Mesothelial cell of epicardium (in vitro differentiated cells): ENCODE data around the gene TTC32. TPM values are rescaled to one million over a fixed set of nuclear protein-coding genes. Genes with fewer than 3 reads are reported as not detected.

Experiments used
- DNase-seq, 2 experiments: peaks; one replicate each; pipeline ENCODE4 v3.0.0; 2021; ENCODE audit warnings: low spot score in 2 of 2; ENCODE audit not compliant: unreplicated experiment in 2 of 2
- H3K27ac Mint-ChIP-seq: 2 replicates; pipeline ENCODE4 v1.8.0; 2021; ENCODE audit warnings: mixed read lengths
- H3K27me3 Mint-ChIP-seq: 2 replicates; pipeline ENCODE4 v1.8.0; 2021; ENCODE audit warnings: low read depth, mixed read lengths
- H3K36me3 Mint-ChIP-seq: 2 replicates; pipeline ENCODE4 v1.8.0; 2021; ENCODE audit warnings: mixed read lengths
- H3K4me1 Mint-ChIP-seq: 2 replicates; pipeline ENCODE4 v1.8.0; 2021; ENCODE audit warnings: mixed read lengths
- H3K4me3 Mint-ChIP-seq: 2 replicates; pipeline ENCODE4 v1.8.0; 2021; ENCODE audit warnings: mild to moderate bottlenecking, moderate library complexity, mixed read lengths
- H3K9me3 Mint-ChIP-seq: 2 replicates; pipeline ENCODE4 v1.8.0; 2021; ENCODE audit warnings: mixed read lengths
- CTCF ChIP-seq: fragments of 200-600 bp; sonication (generic); IDR thresholded peaks from one replicate; pipeline ENCODE4 v1.5.0; 2021; ENCODE audit warnings: antibody characterized with exemption; ENCODE audit not compliant: unreplicated experiment
- total RNA-seq: library from RNA; stranded (reverse); gene quantifications from 3 replicates; pipeline ENCODE4 v1.2.1, GENCODE V29; 2021

Gene TTC32
- total RNA-seq, 1 donor from 2014 or later: 16.8 TPM

GRCh38 chr2:19855542-19856431 lies 46.0 kb downstream of the TTC32 start:
- no peaks in the 10 kb centered on the region for H3K9me3 Mint-ChIP-seq
- no peak overlapping the region for H3K27ac Mint-ChIP-seq
- TF ChIP-seq CTCF: no peak
- no peak overlapping the region for H3K4me3 Mint-ChIP-seq
- H3K4me1 Mint-ChIP-seq: peaks cover 23% of the 10 kb centered on the region
- H3K27me3 Mint-ChIP-seq: peaks cover 2% of the 10 kb centered on the region
- no peak for DNase-seq
- no peaks in the 10 kb centered on the region for H3K36me3 Mint-ChIP-seq

- H3K4me3 Mint-ChIP-seq: no peak overlapping the region
- peaks cover 2% of the 10 kb centered on the region for H3K27me3 Mint-ChIP-seq
- peaks cover 23% of the 10 kb centered on the region for H3K4me1 Mint-ChIP-seq
Measured at GRCh38 chr2:19854596-19855541, 46.9 kb downstream of the TTC32 start.

GRCh38 chr2:19851116-19851695 lies 50.6 kb downstream of the TTC32 start:
- no peak for DNase-seq
- no peak for TF ChIP-seq CTCF
- Mint-ChIP-seq H3K36me3 (no peaks in the 10 kb centered on the region), H3K9me3 (no peaks in the 10 kb centered on the region), H3K4me1 (peaks cover 10% of the 10 kb centered on the region), H3K27ac (no peak overlapping the region), H3K4me3 (no peak overlapping the region), H3K27me3 (peaks cover 5% of the 10 kb centered on the region)

More at GRCh38 chr2:19854596-19855541, 46.9 kb downstream of the TTC32 start:
- no peak overlapping the region for H3K27ac Mint-ChIP-seq
- no peaks in the 10 kb centered on the region for H3K9me3 Mint-ChIP-seq
- no peak for DNase-seq
- no peaks in the 10 kb centered on the region for H3K36me3 Mint-ChIP-seq
- TF ChIP-seq CTCF: no peak

- H3K4me3 Mint-ChIP-seq: no peak overlapping the region
- no peak overlapping the region for H3K27ac Mint-ChIP-seq
- peaks cover 2% of the 10 kb centered on the region for H3K4me1 Mint-ChIP-seq
- no peak for TF ChIP-seq CTCF
- no peaks in the 10 kb centered on the region for H3K9me3 Mint-ChIP-seq
- DNase-seq: no peak
- no peaks in the 10 kb centered on the region for H3K36me3 Mint-ChIP-seq
- peaks cover 12% of the 10 kb centered on the region for H3K27me3 Mint-ChIP-seq
Measured at GRCh38 chr2:19850056-19851050, 51.4 kb downstream of the TTC32 start.

- no peak for DNase-seq
- Mint-ChIP-seq H3K27ac (no peak overlapping the region), H3K36me3 (no peaks in the 10 kb centered on the region), H3K4me1 (no peaks in the 10 kb centered on the region), H3K4me3 (no peak overlapping the region), H3K9me3 (no peaks in the 10 kb centered on the region), H3K27me3 (peaks cover 23% of the 10 kb centered on the region)
- TF ChIP-seq CTCF: no peak
Measured at GRCh38 chr2:19848952-19849351, 52.8 kb downstream of the TTC32 start.
